ENCODE measurements around the gene BCL7A. TPM values are rescaled to one million over a fixed set of nuclear protein-coding genes. Genes with fewer than 3 reads are reported as not detected.
A peak's percentile ranks its signal among the peaks of the same experiment; 100 is the strongest.
"Not testable (repeated sequence)": the region's sequence is repeated elsewhere in the genome, so short reads cannot be mapped to it uniquely, and the experiment has no call there.

Gene BCL7A
- total and polyA plus RNA-seq, 2 experiments from 2014 or later = 19.1 to 30.5 TPM

DNA sequence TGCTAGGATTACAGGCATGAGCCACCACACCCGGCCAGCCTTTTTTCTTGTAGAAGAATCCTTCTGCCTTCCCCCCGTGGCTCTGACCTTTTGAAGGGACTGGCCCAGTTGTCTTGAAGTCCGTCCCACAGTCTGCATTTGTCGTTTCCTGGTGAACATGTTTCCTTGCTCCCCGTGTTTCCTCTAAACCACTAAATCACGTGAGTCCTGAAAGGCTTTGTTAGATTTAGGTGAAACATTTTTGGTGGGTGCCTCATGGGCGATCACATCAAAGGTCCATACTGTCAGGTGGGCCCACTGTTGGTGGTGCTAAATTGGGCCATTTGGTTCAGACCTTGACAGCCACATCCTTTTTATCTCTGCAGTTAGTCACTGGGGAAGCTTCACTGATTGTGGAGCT lies 83.2 kb downstream of the BCL7A start:
- Histone ChIP-seq H3K27me3 (peaks cover 13% of the 10 kb centered on the region), H3K9me3 (ENCODE audit: low read depth) (no peaks in the 10 kb centered on the region), H3K36me3 (no peaks in the 10 kb centered on the region), H3K27ac (no peak overlapping the region), H3K4me1 (ENCODE audit: low read depth) (peaks cover 14% of the 10 kb centered on the region), H3K4me3 (no peak overlapping the region)
- no peak for DNase-seq (ENCODE audit: low read depth in 1 of 2, low spot score in 1 of 2)
- TF ChIP-seq, protein P1, sequence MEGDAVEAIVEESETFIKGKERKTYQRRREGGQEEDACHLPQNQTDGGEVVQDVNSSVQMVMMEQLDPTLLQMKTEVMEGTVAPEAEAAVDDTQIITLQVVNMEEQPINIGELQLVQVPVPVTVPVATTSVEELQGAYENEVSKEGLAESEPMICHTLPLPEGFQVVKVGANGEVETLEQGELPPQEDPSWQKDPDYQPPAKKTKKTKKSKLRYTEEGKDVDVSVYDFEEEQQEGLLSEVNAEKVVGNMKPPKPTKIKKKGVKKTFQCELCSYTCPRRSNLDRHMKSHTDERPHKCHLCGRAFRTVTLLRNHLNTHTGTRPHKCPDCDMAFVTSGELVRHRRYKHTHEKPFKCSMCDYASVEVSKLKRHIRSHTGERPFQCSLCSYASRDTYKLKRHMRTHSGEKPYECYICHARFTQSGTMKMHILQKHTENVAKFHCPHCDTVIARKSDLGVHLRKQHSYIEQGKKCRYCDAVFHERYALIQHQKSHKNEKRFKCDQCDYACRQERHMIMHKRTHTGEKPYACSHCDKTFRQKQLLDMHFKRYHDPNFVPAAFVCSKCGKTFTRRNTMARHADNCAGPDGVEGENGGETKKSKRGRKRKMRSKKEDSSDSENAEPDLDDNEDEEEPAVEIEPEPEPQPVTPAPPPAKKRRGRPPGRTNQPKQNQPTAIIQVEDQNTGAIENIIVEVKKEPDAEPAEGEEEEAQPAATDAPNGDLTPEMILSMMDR (IDR thresholded peaks at IDR 0.05; ENCODE audit: low read depth, low read length) = no peak

DNA sequence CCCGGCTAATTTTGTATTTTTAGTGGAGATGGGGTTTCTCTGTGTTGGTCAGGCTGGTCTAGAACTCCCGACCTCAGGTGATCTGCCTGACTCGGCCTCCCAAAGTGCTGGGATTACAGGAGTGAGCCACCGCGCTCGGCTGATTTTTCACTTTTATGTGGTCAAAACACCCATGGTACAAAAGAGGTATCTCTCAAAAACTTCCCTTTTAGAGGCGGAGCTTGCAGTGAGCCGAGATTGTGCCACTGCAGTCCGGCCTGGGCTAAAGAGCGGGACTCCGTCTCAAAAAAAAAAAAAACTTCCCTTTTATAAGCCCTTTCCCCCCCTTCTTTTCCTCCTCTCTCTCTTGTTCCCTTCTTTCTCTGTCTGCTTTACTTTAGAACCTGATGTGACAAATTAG lies 83.8 kb downstream of the BCL7A start:
- not testable (repeated sequence) for DNase-seq (ENCODE audit: low read depth in 1 of 2, low spot score in 1 of 2); H3K27ac ChIP-seq; H3K4me3 ChIP-seq; H3K9me3 ChIP-seq (ENCODE audit: low read depth); H3K36me3 ChIP-seq; H3K4me1 ChIP-seq (ENCODE audit: low read depth)
- H3K27me3 ChIP-seq = peaks cover 16% of the 10 kb centered on the region

DNA sequence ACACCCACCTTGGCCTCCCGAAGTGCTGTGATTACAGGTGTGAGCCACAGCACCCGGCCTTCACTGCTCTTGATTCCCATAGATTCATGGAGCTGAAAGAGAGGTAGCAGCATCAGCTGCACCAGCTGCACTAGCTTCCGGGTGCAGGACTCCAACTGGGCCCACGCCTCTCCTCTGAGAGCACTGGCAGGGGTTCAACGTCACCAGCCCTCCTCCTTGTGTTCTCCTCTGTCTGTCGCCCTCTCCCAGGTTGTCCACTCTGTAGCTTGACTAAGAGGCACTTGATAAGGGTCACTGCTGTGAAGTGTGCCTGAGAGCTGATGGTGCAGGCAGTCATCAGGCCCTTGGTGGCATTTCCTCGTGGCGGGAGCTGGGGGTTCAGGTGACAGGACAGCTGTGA lies 85.2 kb downstream of the BCL7A start:
- TF ChIP-seq, protein P1 (IDR thresholded peaks at IDR 0.05; ENCODE audit: low read depth, low read length) = no peak
- Histone ChIP-seq H3K36me3 (no peaks in the 10 kb centered on the region), H3K9me3 (ENCODE audit: low read depth) (no peaks in the 10 kb centered on the region), H3K4me1 (ENCODE audit: low read depth) (peaks cover 4% of the 10 kb centered on the region), H3K4me3 (no peak overlapping the region), H3K27me3 (peaks cover 16% of the 10 kb centered on the region), H3K27ac (no peak overlapping the region)
- peak in 1 of 2 donors; percentile 82 for DNase-seq (ENCODE audit: low read depth in 1 of 2, low spot score in 1 of 2)

DNA sequence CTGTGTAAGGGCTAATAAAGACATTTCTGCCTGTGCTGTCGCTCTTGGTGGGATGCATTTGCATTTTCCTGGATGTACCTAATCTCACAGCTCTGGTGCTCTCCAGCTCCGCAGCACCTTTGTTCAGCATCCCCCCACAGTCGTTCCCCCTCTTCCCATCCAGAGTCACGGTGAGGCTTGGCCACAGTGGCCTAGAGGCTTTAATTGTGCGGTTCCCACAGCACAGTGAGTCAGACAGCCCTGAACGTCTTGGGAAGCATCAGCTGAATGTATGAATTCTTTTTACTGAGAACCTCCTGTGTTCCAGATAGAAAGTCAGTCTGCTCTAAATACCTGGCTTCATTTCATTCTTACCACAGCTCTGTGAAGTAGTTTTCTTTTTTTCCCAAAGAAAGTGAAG lies 85.6 kb downstream of the BCL7A start:
- Histone ChIP-seq H3K4me3 (no peak overlapping the region), H3K4me1 (ENCODE audit: low read depth) (peaks cover 4% of the 10 kb centered on the region), H3K27ac (no peak overlapping the region), H3K36me3 (no peaks in the 10 kb centered on the region), H3K9me3 (ENCODE audit: low read depth) (no peaks in the 10 kb centered on the region), H3K27me3 (peaks cover 16% of the 10 kb centered on the region)
- TF ChIP-seq, protein P1 (IDR thresholded peaks at IDR 0.05; ENCODE audit: low read depth, low read length) = no peak
- peak in 1 of 2 donors; percentile 43 for DNase-seq (ENCODE audit: low read depth in 1 of 2, low spot score in 1 of 2)

DNA sequence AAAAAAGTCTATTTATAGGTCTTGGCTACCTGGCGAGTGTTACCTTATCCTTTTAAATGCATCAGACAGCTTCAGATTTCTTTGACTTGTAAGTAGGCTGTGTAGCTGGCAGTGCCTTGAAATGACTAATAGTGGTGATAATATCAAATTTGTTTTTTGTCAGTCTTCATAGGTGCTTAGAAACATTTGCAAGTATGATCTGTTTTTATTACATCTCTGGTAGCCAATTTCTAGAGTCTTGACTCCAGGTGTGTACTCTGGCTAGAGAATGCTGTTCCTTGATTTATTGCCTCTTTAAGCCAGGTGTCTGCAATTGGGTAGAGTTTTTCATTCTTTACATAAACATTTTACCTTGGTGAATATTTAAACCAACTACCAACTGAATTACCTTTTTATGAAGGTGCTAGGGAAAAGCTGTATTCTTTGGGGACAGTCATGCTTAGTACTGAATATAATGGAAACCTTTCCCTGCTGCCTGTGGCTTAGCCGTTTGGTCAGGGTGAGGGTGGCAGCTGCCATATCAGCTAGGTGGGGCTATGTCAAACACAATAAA lies 89.5 kb downstream of the BCL7A start:
- Histone ChIP-seq H3K4me1 (ENCODE audit: low read depth) (peaks cover 4% of the 10 kb centered on the region), H3K27me3 (peaks cover 16% of the 10 kb centered on the region), H3K36me3 (no peaks in the 10 kb centered on the region), H3K4me3 (no peak overlapping the region), H3K27ac (no peak overlapping the region), H3K9me3 (ENCODE audit: low read depth) (no peaks in the 10 kb centered on the region)
- TF ChIP-seq, protein P1 (IDR thresholded peaks at IDR 0.05; ENCODE audit: low read depth, low read length) = no peak
- no peak for DNase-seq (ENCODE audit: low read depth in 1 of 2, low spot score in 1 of 2)

Other genes starting within 250 kb of the BCL7A start
- gene RHOF, start 228.2 kb upstream of the BCL7A start, total RNA-seq = 30.0 and 56.3 TPM in 2 replicates
- gene RHOF, start 228.2 kb upstream of the BCL7A start, polyA plus RNA-seq = 21.5 and 27.4 TPM in 2 replicates
- 8.0 and 15.1 TPM in 2 replicates for gene SETD1B, start 217.9 kb upstream of the BCL7A start, total RNA-seq
- 2.4 and 3.8 TPM in 2 replicates for gene SETD1B, start 217.9 kb upstream of the BCL7A start, polyA plus RNA-seq
- gene HPD, start 163.0 kb upstream of the BCL7A start, total RNA-seq = not detected in 2 replicates
- 0.16 TPM in 1 of 2 replicates, not detected in the other for gene HPD, start 163.0 kb upstream of the BCL7A start, polyA plus RNA-seq
- gene PSMD9, start 133.1 kb upstream of the BCL7A start, total RNA-seq = 130 and 132 TPM in 2 replicates
- 78.4 and 110 TPM in 2 replicates for gene PSMD9, start 133.1 kb upstream of the BCL7A start, polyA plus RNA-seq
- gene CFAP251, start 103.3 kb upstream of the BCL7A start, total RNA-seq = 1.1 and 3.8 TPM in 2 replicates
- gene CFAP251, start 103.3 kb upstream of the BCL7A start, polyA plus RNA-seq = 0.31 and 1.7 TPM in 2 replicates
- gene MLXIP, start 56.9 kb downstream of the BCL7A start, total RNA-seq = 5.5 and 8.2 TPM in 2 replicates
- gene MLXIP, start 56.9 kb downstream of the BCL7A start, polyA plus RNA-seq = 11.0 and 13.7 TPM in 2 replicates
- gene IL31, start 152.3 kb downstream of the BCL7A start, total RNA-seq = not detected in 2 replicates
- gene IL31, start 152.3 kb downstream of the BCL7A start, polyA plus RNA-seq = not detected in 2 replicates
- 1.3 and 5.2 TPM in 2 replicates for gene LRRC43, start 161.2 kb downstream of the BCL7A start, total RNA-seq
- 2.0 and 6.0 TPM in 2 replicates for gene LRRC43, start 161.2 kb downstream of the BCL7A start, polyA plus RNA-seq
- gene B3GNT4, start 181.8 kb downstream of the BCL7A start, total RNA-seq = 0.12 and 0.67 TPM in 2 replicates
- 0.89 and 2.2 TPM in 2 replicates for gene B3GNT4, start 181.8 kb downstream of the BCL7A start, polyA plus RNA-seq
- gene DIABLO, start 204.2 kb downstream of the BCL7A start, total RNA-seq = 72.3 and 80.8 TPM in 2 replicates
- gene DIABLO, start 204.2 kb downstream of the BCL7A start, polyA plus RNA-seq = 93.3 and 95.9 TPM in 2 replicates
- 18.6 and 20.4 TPM in 2 replicates for gene VPS33A, start 244.6 kb downstream of the BCL7A start, total RNA-seq
- gene VPS33A, start 244.6 kb downstream of the BCL7A start, polyA plus RNA-seq = 33.5 and 37.4 TPM in 2 replicates